ENCODE data around the gene PRKG1.

PRKG1 gene

GRCh38 chr10:51066231-51066630 lies 8.1 kb upstream of the PRKG1 start:
- no peaks in the 10 kb centered on the region for H3K4me1 ChIP-seq (ENCODE audit: control insufficient read depth, low read length)
- no peak overlapping the region for H3K4me2 ChIP-seq (ENCODE audit: low read length)
- TF ChIP-seq EZH2phosphoT487 (IDR thresholded peaks at IDR 0.05; ENCODE audit: borderline replicate concordance, low read length) (no peak), CTCF (IDR thresholded peaks at IDR 0.05; ENCODE audit: low read depth, low read length, poor library complexity, severe bottlenecking) (no peak)
- H4K20me1 ChIP-seq (ENCODE audit: control insufficient read depth, insufficient read depth, low read depth, low read length), result no peaks in the 10 kb centered on the region
- H3K4me3 ChIP-seq (ENCODE audit: low read length), result no peak overlapping the region
- no peaks in the 10 kb centered on the region for H3K9me2 ChIP-seq (replicated peaks; ENCODE audit: control insufficient read depth, low read length)
- no peaks in the 10 kb centered on the region for H3K9me3 ChIP-seq (ENCODE audit: control insufficient read depth, insufficient read depth, low read length)
- no peak overlapping the region for H3K27ac ChIP-seq (ENCODE audit: low read depth, low read length)
- no peaks in the 10 kb centered on the region for H3F3A ChIP-seq (ENCODE audit: control insufficient read depth, insufficient read depth)
- no peaks in the 10 kb centered on the region for H3K79me2 ChIP-seq (ENCODE audit: control insufficient read depth, low read length)
- peaks cover 6% of the 10 kb centered on the region; the same call in 1 of the 2 replicates for H3K27me3 ChIP-seq (ENCODE audit: control insufficient read depth, low read length)
- H3K36me3 ChIP-seq (ENCODE audit: control insufficient read depth, low read length), result no peaks in the 10 kb centered on the region

- Histone ChIP-seq H3F3A (ENCODE audit: control insufficient read depth, insufficient read depth) (no peaks in the 10 kb centered on the region), H4K20me1 (ENCODE audit: control insufficient read depth, insufficient read depth, low read depth, low read length) (no peaks in the 10 kb centered on the region), H3K9me3 (ENCODE audit: control insufficient read depth, insufficient read depth, low read length) (no peaks in the 10 kb centered on the region), H3K36me3 (ENCODE audit: control insufficient read depth, low read length) (no peaks in the 10 kb centered on the region), H3K27ac (ENCODE audit: low read depth, low read length) (no peak overlapping the region), H3K4me3 (ENCODE audit: low read length) (no peak overlapping the region), H3K9me2 (replicated peaks; ENCODE audit: control insufficient read depth, low read length) (no peaks in the 10 kb centered on the region), H3K4me2 (ENCODE audit: low read length) (no peak overlapping the region), H3K79me2 (ENCODE audit: control insufficient read depth, low read length) (no peaks in the 10 kb centered on the region), H3K4me1 (ENCODE audit: control insufficient read depth, low read length) (no peaks in the 10 kb centered on the region), H3K27me3 (ENCODE audit: control insufficient read depth, low read length) (peaks cover 5% of the 10 kb centered on the region; the same call in 1 of the 2 replicates)
- TF ChIP-seq CTCF (IDR thresholded peaks at IDR 0.05; ENCODE audit: low read depth, low read length, poor library complexity, severe bottlenecking), result no peak
- no peak for TF ChIP-seq EZH2phosphoT487 (IDR thresholded peaks at IDR 0.05; ENCODE audit: borderline replicate concordance, low read length)
These were observed 2.1 kb upstream of the PRKG1 start for GRCh38 chr10:51072210-51072609.

- no peak overlapping the region for H3K4me2 ChIP-seq (ENCODE audit: low read length)
- H4K20me1 ChIP-seq (ENCODE audit: control insufficient read depth, insufficient read depth, low read depth, low read length), result no peaks in the 10 kb centered on the region
- H3K4me1 ChIP-seq (ENCODE audit: control insufficient read depth, low read length), result no peaks in the 10 kb centered on the region
- H3K79me2 ChIP-seq (ENCODE audit: control insufficient read depth, low read length), result no peaks in the 10 kb centered on the region
- no peaks in the 10 kb centered on the region for H3K36me3 ChIP-seq (ENCODE audit: control insufficient read depth, low read length)
- H3F3A ChIP-seq (ENCODE audit: control insufficient read depth, insufficient read depth), result no peaks in the 10 kb centered on the region
- H3K9me2 ChIP-seq (replicated peaks; ENCODE audit: control insufficient read depth, low read length), result no peaks in the 10 kb centered on the region
- no peak for TF ChIP-seq CTCF (IDR thresholded peaks at IDR 0.05; ENCODE audit: low read depth, low read length, poor library complexity, severe bottlenecking)
- no peak overlapping the region for H3K4me3 ChIP-seq (ENCODE audit: low read length)
- H3K27ac ChIP-seq (ENCODE audit: low read depth, low read length), result no peak overlapping the region
- peaks cover 9% of the 10 kb centered on the region; the same call in 1 of the 2 replicates for H3K27me3 ChIP-seq (ENCODE audit: control insufficient read depth, low read length)
- no peaks in the 10 kb centered on the region for H3K9me3 ChIP-seq (ENCODE audit: control insufficient read depth, insufficient read depth, low read length)
These were observed 1.3 kb upstream of the PRKG1 start for GRCh38 chr10:51072921-51073434.
